MM.1S (cell line): ENCODE results near the gene NFATC2.

Experiments
- DNase-seq: peaks from one replicate; pipeline ENCODE4 v3.0.0-alpha.2; 2015
- H2AFZ ChIP-seq: fragments of 300-600 bp; sonication (generic); 2 replicates; pipeline ENCODE4 v1.6.0; 2016; ENCODE audit warnings: antibody characterized with exemption, low read length
- H3F3A ChIP-seq: fragments of 300-600 bp; sonication (generic); 2 replicates; pipeline ENCODE4 v1.6.1; 2016; ENCODE audit warnings: mild to moderate bottlenecking, antibody characterized with exemption, low read length, moderate library complexity, mixed read lengths; ENCODE audit not compliant: insufficient read depth
- H3K27ac ChIP-seq: fragments of 300-600 bp; sonication (generic); 2 replicates; pipeline ENCODE4 v1.5.1; 2016; ENCODE audit warnings: mild to moderate bottlenecking, low read length
- H3K27me3 ChIP-seq: fragments of 300-600 bp; sonication (generic); replicated peaks from 2 replicates; pipeline ENCODE4 v1.6.0; 2016; ENCODE audit warnings: low read length; ENCODE audit not compliant: insufficient read depth
- H3K36me3 ChIP-seq: fragments of 300-600 bp; sonication (generic); replicated peaks from 2 replicates; pipeline ENCODE4 v1.6.1; 2016; ENCODE audit warnings: mild to moderate bottlenecking, low read length, mixed read lengths; ENCODE audit not compliant: insufficient read depth
- H3K4me1 ChIP-seq: fragments of 300-600 bp; sonication (generic); 2 replicates; pipeline ENCODE4 v1.6.1; 2016; ENCODE audit warnings: low read length, mixed read lengths
- H3K4me2 ChIP-seq: fragments of 300-600 bp; sonication (generic); 2 replicates; pipeline ENCODE4 v1.6.0; 2016; ENCODE audit warnings: low read depth, low read length
- H3K4me3 ChIP-seq: fragments of 300-600 bp; sonication (generic); 2 replicates; pipeline ENCODE4 v1.5.1; 2016; ENCODE audit warnings: low read length, mixed read lengths
- H3K79me2 ChIP-seq: fragments of 300-600 bp; sonication (generic); 2 replicates; pipeline ENCODE4 v1.6.1; 2016; ENCODE audit warnings: mixed run types, low read length, mixed read lengths
- H3K9ac ChIP-seq: fragments of 300-600 bp; sonication (generic); 2 replicates; pipeline ENCODE4 v1.6.1; 2016; ENCODE audit warnings: low read length, mixed read lengths
- H3K9me2 ChIP-seq: fragments of 300-600 bp; sonication (generic); replicated peaks from 2 replicates; pipeline ENCODE4 v1.6.1; 2016; ENCODE audit warnings: mild to moderate bottlenecking, low read length, mixed read lengths; ENCODE audit not compliant: insufficient read depth
- H3K9me3 ChIP-seq: fragments of 300-600 bp; sonication (generic); replicated peaks from 2 replicates; pipeline ENCODE4 v1.6.1; 2016; ENCODE audit warnings: mild to moderate bottlenecking, low read length, mixed read lengths; ENCODE audit not compliant: insufficient read depth
- H4K20me1 ChIP-seq: fragments of 300-600 bp; sonication (generic); 2 replicates; pipeline ENCODE4 v1.6.1; 2016; ENCODE audit warnings: mild to moderate bottlenecking, low read length, moderate library complexity, mixed read lengths; ENCODE audit not compliant: insufficient read depth
- CTCF ChIP-seq: fragments of 300-600 bp; sonication (generic); IDR thresholded peaks from 2 replicates; pipeline ENCODE4 v1.5.1; 2016; ENCODE audit warnings: antibody characterized with exemption, low read length, mixed read lengths
- EZH2 ChIP-seq: fragments of 300-600 bp; sonication (generic); optimal IDR thresholded peaks from 2 replicates; pipeline ENCODE3; 2017; ENCODE audit warnings: low read depth, mild to moderate bottlenecking, antibody characterized with exemption, low read length, mixed read lengths
- EZH2phosphoT487 ChIP-seq: fragments of 300-600 bp; sonication (generic); IDR thresholded peaks from 2 replicates; pipeline ENCODE4 v1.6.1; 2018; ENCODE audit warnings: antibody characterized with exemption, low read length

NFATC2 gene

GRCh38 chr20:51514249-51514648, 28.3 kb downstream of the NFATC2 start:
- peaks cover 34% of the 10 kb centered on the region for H3K79me2 ChIP-seq
- no peaks in the 10 kb centered on the region; the same call in 1 of the 2 replicates for H3K36me3 ChIP-seq
- no peak overlapping the region for H3K27ac ChIP-seq
- no peak for DNase-seq
- H3K27me3 ChIP-seq: no peaks in the 10 kb centered on the region
- H3K4me3 ChIP-seq: no peak overlapping the region
- no peaks in the 10 kb centered on the region for H3K9me3 ChIP-seq
- no peaks in the 10 kb centered on the region for H3K9me2 ChIP-seq
- H3K4me1 ChIP-seq: no peaks in the 10 kb centered on the region
- no peaks in the 10 kb centered on the region for H3F3A ChIP-seq
- no peak overlapping the region for H2AFZ ChIP-seq
- no peak overlapping the region for H3K4me2 ChIP-seq
- no peak for TF ChIP-seq EZH2
- TF ChIP-seq EZH2phosphoT487: no peak
- TF ChIP-seq CTCF: no peak
- H3K9ac ChIP-seq: no peak overlapping the region
- H4K20me1 ChIP-seq: no peaks in the 10 kb centered on the region

GRCh38 chr20:51513545-51513944, 29.0 kb downstream of the NFATC2 start:
- H3K4me1 ChIP-seq: no peaks in the 10 kb centered on the region
- no peaks in the 10 kb centered on the region for H3K9me3 ChIP-seq
- no peaks in the 10 kb centered on the region for H4K20me1 ChIP-seq
- H3K27me3 ChIP-seq: no peaks in the 10 kb centered on the region
- no peak overlapping the region for H3K27ac ChIP-seq
- no peak for DNase-seq
- H3K4me3 ChIP-seq: no peak overlapping the region
- H3K9me2 ChIP-seq: no peaks in the 10 kb centered on the region
- no peaks in the 10 kb centered on the region; the same call in 1 of the 2 replicates for H3K36me3 ChIP-seq
- peaks cover 34% of the 10 kb centered on the region; the same call in 1 of the 2 replicates for H3K79me2 ChIP-seq
- no peak overlapping the region for H2AFZ ChIP-seq
- no peak overlapping the region for H3K4me2 ChIP-seq
- TF ChIP-seq EZH2phosphoT487 (no peak), CTCF (no peak), EZH2 (no peak)
- H3F3A ChIP-seq: no peaks in the 10 kb centered on the region
- no peak overlapping the region for H3K9ac ChIP-seq

DNA sequence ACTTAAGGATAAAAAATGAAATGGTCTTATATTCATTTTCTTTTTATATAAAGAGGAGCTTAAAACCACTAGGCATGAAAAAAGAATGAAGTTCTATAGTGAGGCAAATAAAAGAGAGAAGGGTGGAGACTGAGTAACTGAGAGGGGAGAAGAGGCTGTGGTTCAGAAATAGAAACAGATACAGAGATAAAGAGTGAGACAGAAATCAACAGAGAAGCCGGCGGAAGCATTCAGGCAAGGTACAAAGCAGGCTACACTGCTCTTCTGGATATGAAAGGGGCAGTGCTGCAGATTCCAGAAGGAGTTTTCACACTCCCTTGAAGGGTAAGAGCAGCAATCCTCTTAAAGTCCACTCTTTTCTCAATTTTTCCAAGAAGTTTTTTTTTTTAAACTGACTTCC, 29.9 kb downstream of the NFATC2 start:
- TF ChIP-seq EZH2phosphoT487 (no peak), EZH2 (no peak), CTCF (no peak)
- DNase-seq: no peak
- H4K20me1 ChIP-seq: no peaks in the 10 kb centered on the region
- H2AFZ ChIP-seq: no peak overlapping the region
- H3K4me3 ChIP-seq: no peak overlapping the region
- peaks cover 32% of the 10 kb centered on the region; the same call in 1 of the 2 replicates for H3K79me2 ChIP-seq
- H3K9me2 ChIP-seq: no peaks in the 10 kb centered on the region
- no peaks in the 10 kb centered on the region; the same call in 1 of the 2 replicates for H3K36me3 ChIP-seq
- H3K27me3 ChIP-seq: no peaks in the 10 kb centered on the region
- no peak overlapping the region for H3K9ac ChIP-seq
- H3K4me2 ChIP-seq: no peak overlapping the region
- H3F3A ChIP-seq: no peaks in the 10 kb centered on the region
- H3K4me1 ChIP-seq: no peaks in the 10 kb centered on the region
- no peaks in the 10 kb centered on the region for H3K9me3 ChIP-seq
- H3K27ac ChIP-seq: no peak overlapping the region
